GM19452 (cell line): ENCODE measurements around the gene GRAP.

Experiments used
- ATAC-seq: cut with Tn5 transposase; IDR thresholded peaks from one replicate; pipeline ENCODE4 v1.9.1; 2021; ENCODE audit not compliant: unreplicated experiment

Gene GRAP

DNA sequence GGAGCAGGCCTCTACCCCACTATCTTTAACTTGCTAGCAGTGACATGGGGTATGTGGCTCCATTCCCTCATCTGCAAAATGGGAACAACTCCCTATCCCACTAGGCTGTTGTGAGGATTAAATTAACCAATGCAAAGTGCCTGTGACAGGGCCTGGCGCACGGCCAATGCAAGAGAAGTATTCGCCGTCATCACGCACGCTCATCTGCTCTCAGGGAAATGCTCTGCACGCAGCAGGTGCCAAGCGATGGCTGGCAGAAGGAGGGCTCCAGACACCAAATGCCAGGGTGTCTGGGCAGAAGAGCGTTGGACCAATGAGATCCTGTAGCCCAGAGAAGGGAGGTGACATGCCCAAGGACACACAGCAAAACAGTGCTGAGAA lies 59.5 kb downstream of the GRAP start:
- no peak for ATAC-seq

DNA sequence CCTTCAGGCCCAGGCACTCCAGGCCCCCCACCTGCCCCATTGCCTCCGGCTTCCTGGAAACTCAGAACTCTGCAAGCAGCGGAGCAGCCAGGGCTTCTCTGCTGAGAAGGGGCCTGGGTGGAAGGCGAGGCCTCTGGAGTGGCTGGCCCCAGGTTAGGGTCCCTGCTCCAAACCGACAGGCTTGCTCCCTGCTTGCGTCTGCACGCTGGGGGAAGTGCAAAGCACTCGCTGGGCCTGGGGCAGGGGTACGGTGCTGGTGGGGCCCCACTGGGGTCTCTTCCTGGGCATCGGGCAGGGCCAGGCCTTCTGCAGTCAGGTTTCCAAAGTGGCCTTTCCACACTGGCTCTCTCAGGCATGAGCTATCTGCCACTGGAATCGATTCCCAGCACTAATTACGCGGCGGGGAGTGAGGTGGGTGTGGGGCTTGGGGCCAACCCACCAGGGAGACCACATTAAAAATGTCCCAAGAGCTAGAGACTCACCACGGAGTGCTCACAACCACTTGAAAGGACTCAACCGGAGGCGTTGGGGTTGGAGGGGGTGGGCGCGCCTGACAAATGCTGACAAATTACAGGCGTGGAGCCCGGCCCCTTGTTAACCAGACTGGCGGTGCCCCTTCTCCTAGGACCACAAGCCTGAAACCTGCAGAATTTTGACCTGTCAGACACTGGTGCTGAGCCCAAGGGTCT lies 60.1 kb downstream of the GRAP start:
- ATAC-seq = no peak

DNA sequence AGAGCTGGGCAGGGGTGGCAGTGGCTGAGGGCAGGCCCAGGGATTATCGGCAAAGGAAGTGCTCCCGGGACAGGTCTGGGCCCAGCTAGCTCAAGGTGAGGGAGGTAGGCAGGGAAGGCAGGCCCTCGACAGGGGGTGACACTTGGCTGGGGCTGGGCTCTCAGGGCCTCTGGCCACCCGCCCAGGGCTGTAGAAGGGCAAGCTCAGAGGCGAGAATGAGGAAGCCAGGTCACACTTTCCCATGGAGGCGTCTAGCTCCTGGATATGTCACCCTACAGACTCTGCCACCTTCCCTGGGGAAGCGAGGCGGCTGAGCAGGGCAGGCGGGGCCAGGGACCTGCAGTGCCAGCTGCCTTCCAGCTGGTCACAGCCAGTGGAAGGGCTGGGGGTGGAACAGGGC lies 61.3 kb downstream of the GRAP start:
- ATAC-seq = no peak

DNA sequence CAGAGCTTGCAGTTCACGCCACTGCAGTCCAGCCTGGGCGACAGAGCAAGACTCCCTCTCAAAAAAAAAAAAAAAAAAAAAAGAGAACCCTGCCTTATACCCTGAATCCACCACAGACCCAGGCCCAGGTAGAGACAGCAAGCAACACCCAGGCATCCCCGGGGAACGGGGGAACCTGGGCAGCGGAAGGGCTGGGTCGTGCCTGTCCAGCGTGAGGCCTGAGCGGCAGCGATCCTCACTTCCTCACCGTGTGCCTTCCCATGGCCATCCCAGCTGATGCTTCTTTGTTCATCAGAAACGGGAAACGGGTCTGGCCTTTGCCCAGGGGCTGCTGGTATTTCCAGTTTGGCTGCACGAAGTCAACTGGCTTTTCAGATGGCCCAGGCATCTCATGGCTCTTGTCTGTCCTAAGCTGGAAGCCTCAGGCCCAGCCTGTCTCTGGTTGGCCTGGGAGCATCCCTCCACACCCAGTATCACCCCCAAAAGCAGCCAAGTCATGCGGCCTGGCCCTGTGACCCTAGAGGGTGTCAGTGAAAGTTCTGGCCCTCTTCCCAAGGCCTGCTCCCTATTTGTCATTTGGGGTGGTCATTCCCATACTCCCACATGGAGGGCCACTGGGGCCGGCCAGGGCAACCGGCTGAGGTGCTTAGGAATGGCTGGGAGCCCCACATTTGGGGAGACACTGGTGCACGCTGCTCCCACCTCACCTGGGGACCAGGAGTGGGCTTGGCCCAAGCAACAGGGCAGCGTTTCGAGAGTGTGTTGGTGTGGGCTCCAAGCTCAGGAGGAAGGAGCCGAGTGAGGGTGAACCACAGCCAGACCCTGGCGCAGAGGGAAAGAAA lies 62.3 kb downstream of the GRAP start:
- no peak for ATAC-seq

DNA sequence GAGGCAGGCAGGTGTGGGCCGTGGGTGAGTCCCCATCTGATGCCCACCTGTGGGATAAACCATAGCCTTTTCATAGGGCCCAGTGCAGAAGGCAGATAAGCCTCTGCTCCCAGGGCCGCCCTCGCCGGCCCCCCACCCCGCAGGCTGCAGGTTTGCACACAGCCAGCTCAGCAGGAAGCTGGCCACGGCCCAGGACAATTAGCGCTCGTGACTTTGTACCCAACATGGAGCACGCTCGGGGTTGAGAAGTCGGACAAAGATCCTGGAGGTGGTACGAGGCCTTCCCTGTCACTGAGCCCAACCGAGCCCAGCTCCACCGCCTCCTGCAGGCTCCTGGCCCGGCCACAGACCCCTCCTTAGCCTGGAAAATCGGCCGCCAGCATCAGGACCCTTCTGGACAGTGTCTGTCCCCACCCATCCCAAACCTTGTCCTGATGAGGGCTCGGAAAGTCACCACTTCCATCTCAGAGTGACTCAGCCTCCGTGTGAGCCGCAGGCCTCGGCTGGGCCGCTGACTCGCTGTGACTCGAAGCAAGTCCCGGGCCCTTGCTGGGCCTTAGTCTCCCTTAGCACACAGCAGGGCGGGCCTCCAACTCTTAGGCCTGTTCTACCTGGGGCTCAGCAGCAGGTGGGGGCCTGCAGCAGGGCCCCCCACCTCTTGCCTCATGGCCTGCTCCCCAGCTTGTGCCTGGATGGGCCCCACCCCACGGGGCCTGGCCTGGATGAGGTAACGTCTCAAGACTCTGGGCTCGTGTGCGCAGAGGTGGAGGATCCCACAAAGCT lies 64.9 kb downstream of the GRAP start:
- no peak for ATAC-seq

DNA sequence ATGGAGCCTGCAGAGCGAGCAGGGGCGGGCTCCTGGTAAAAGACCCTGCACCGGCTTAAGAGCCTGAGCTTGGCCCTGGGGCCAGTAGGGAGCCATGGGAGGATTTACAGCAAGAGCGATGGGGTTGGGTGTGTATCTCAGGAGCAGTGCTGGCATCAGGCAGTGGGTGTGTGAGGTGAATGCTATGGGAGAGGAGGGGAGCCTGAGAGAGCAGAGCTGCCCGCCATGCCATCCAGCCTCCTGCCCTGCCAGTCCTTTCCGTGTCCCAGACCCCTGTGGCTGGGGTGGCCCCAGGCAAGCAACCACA lies 65.5 kb downstream of the GRAP start:
- no peak for ATAC-seq

DNA sequence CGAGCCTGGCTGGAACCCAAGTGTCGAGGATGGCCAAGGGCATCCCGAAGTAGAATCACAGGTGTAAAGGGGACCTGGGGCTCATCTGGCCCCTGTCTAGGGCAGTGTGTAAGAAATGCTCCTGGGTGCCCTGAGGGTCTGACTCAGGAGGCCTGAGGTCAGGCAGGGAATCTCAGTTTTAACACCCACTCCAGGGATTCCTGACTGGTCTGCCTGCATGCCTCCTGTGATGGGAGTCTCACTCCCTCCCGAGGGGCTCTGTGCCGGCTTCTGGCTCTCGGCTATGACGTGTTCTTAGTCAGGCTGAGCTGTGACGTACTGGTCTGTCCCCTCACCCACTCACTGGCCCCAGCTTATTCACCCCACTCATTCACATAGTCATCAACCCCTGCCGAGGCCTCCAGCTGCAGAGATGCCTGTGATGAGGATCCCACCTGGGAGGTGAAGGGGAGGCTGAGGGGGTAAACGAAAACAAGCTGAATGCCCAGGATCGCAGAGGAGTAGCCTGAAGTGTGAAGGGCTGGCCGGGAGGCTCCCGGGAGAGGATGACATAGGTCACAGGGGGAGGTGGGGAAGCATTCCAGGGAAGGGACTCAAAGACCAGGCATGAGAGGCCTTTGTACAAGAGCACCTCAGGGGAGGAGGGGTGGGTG lies 65.9 kb downstream of the GRAP start:
- no peak for ATAC-seq

DNA sequence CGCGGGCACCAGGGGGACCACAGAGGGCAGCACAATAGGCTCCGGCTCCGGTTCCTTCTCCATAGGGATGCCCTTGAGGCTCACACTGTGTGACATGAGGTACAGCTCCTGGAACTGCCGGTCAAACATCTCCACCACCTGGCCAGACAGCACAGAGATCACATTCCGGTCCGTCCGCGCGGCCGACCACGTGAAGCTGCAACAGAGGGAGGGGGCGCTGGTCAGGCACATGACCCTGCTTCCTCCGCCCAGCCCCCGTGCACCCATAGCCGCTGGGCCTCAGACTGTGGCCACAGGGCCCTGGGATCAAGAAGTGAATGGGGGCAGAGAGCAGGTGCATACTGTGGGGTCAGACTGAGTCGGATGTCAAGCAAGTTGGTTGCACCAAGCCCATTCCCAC lies 68.1 kb downstream of the GRAP start:
- ATAC-seq = no peak

DNA sequence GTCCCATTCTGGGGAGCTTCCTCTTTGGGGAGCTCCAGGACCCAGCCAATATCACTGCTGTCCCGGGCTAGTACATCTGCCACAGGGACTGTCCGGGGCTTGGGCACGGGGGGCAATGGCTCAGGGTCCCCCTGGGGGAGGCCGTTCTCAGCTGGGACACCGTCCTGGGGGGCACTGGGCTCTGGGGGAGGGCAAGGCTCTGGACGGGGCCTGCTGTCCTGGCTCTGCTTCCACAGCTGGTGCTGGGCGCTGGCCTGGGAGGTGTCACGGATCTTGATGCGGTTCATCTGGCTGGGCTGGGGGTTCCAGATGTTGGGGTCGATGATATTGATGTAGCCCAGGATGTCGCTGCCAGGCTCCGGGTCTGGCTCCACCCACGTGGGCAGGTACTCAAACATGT lies 68.7 kb downstream of the GRAP start:
- no peak for ATAC-seq

DNA sequence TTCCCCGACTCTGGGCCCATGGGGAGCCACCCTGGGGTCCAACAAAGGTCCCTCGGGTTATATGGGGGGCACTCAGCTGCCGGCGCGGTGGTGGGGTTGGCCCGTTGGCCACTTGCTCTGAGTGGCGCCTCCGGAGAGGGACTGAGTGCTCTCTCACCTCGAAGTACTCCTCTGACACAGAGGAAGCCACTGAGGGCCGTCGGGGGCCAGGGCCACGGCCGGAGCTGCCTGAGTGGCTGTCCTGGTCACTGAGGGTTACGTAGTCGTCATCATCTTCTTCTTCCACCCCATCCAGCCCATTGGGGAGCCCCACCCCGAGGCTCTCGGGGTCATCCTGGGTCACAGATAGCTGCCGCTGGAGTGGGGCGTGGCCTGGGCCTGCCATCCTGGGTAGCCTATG lies 69.1 kb downstream of the GRAP start:
- no peak for ATAC-seq

DNA sequence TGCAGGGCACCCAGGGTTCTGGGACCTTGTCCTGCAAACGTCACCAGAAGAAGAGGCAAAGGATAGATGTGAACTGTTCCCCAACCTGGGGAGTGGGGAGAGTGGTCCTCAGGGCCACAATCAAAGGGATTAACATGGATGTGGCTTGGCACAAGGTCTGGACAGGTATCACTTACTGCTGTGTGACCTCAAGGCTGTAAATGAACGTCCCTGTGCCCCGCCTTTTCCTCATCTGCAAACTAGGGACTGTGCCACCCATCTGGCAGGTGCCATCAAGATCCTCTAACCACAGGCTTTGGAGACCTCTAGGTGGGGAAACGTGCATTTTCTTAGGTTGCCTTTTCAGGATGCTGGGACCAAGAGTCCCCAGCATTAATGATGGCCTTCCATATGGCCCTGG lies 69.7 kb downstream of the GRAP start:
- ATAC-seq = no peak

DNA sequence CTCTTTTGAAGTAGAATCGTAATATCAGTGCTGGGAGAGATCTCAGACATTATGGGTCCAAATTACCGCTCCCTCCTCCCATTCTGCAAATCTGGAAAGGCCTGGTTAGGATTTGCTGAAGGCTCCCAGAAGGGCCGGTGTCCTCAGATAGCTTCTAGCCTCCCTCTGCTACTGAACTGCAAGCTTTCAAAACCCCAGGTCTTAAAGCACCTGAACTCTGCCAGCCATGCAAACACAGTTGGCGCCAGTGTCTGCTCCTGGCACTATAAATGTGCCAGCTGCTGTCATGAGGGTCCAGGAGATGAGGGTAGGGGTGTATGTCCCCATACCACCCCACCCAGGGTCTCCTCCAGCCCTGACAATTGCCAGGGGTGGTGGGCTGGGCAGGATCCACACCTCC lies 70.6 kb downstream of the GRAP start:
- no peak for ATAC-seq

DNA sequence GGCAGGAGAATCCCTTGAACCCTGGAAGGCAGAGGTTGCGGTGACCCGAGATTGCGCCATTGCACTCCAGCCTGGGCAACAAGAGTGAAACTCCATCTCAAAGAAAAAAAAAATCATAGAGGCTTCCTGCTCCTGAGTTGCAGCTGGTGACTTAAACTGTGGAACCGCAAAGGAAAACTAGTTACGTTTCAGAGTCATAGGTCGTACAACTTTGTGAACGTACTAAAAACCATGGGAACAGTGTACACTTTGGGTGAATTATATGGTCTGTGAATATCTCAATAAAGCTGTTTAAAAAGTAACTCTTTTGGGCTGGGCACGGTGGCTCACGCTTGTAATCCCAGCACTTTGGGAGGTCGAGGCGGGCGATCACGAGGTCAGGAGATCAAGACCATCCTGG lies 71.2 kb downstream of the GRAP start:
- no peak for ATAC-seq

DNA sequence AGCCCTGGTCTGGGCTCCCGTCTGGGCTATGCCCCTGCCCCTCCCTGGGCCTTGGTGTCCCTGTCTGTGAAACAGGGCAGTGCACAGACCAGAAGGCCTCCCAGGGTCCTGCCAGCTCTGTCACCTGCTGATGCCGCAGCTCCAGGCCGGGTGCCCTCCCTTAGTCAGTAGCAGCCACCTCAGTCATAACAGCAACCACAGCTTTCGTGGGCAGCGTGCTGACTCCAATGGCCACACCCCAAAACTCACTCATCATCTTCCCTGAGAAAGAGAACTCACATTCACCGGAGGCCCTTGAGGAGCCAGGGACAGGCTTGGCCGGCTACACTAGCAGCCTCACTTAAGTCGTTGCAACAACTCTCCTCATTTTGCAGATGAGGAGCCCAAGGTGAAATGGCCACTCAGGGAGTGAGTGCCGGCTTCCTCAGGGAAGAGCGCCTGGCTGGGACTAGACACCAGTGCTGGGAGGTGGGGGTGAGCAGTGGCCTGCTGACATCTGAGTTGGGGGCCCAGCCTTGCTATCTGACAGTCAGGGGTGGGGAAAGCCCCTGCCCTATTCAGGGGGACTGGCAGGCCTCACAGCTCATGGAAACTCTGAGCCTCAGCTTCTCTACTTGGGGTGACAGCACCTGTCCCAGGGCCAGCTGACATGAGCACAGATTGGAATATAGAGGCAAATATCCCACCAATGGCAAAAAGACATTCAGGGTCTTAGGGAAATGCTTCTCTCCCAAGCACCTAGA lies 72.2 kb downstream of the GRAP start:
- no peak for ATAC-seq

DNA sequence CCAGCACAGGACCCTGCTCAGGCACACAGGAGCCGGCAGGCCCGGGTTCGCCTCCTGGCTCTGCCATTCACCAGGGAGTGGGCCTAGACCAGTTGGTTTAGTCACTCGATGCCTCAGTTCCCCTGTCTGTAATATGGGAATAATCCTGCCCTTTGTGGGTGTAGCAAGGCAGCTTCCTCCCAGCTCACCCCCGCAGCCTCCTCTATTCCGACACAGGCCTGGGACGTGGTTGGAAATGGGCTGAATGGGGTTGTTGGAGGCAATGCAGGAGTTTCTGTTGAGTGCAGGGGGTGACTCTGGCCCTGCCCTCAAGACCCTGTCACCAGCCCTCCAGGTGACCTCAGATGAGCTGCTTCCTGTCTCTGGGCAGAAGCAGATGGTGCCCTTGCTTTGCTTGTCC lies 75.0 kb downstream of the GRAP start:
- no peak for ATAC-seq
